Measurements from ENCODE around the gene ODC1.

Gene ODC1

GRCh38 chr2:10422251-10422650, 25.9 kb downstream of the ODC1 start:
- no peak overlapping the region for H3K27ac ChIP-seq
- no peak overlapping the region for H3K4me3 ChIP-seq (ENCODE audit: low read depth in 1 of 2, low read length in 1 of 2)
- no peak for TF ChIP-seq CTCF (IDR thresholded peaks at IDR 0.05)
- no peaks in the 10 kb centered on the region for H3K27me3 ChIP-seq
- no peaks in the 10 kb centered on the region for H3K4me1 ChIP-seq (ENCODE audit: control insufficient read depth in 1 of 2, insufficient read depth in 1 of 2, low read depth in 1 of 2, low read length in 1 of 2)
- peaks cover 77% of the 10 kb centered on the region for H3K36me3 ChIP-seq
- no peaks in the 10 kb centered on the region for H3K9me3 ChIP-seq

- no peak for TF ChIP-seq CTCF (IDR thresholded peaks at IDR 0.05)
- Histone ChIP-seq H3K36me3 (peaks cover 52% of the 10 kb centered on the region), H3K27me3 (no peaks in the 10 kb centered on the region), H3K9me3 (no peaks in the 10 kb centered on the region), H3K4me1 (ENCODE audit: control insufficient read depth in 1 of 2, insufficient read depth in 1 of 2, low read depth in 1 of 2, low read length in 1 of 2) (no peaks in the 10 kb centered on the region), H3K4me3 (ENCODE audit: low read depth in 1 of 2, low read length in 1 of 2) (no peak overlapping the region), H3K27ac (no peak overlapping the region)
These were observed 28.4 kb downstream of the ODC1 start for GRCh38 chr2:10419553-10420257.

- H3K9me3 ChIP-seq = no peaks in the 10 kb centered on the region
- no peak overlapping the region for H3K27ac ChIP-seq
- no peaks in the 10 kb centered on the region for H3K4me1 ChIP-seq (ENCODE audit: control insufficient read depth in 1 of 2, insufficient read depth in 1 of 2, low read depth in 1 of 2, low read length in 1 of 2)
- no peak for TF ChIP-seq CTCF (IDR thresholded peaks at IDR 0.05)
- peaks cover 35% of the 10 kb centered on the region for H3K36me3 ChIP-seq
- no peaks in the 10 kb centered on the region for H3K27me3 ChIP-seq
- no peak overlapping the region for H3K4me3 ChIP-seq (ENCODE audit: low read depth in 1 of 2, low read length in 1 of 2)
These were observed 30.4 kb downstream of the ODC1 start for GRCh38 chr2:10417551-10418335.

- no peak overlapping the region for H3K27ac ChIP-seq
- peaks cover 17 to 18% of the 10 kb centered on the region in 2 experiments for H3K4me1 ChIP-seq (ENCODE audit: control insufficient read depth in 1 of 2, insufficient read depth in 1 of 2, low read depth in 1 of 2, low read length in 1 of 2)
- H3K9me3 ChIP-seq = no peaks in the 10 kb centered on the region
- peaks cover 14% of the 10 kb centered on the region for H3K36me3 ChIP-seq
- TF ChIP-seq CTCF (IDR thresholded peaks at IDR 0.05) = no peak
- no peaks in the 10 kb centered on the region for H3K27me3 ChIP-seq
- no peak overlapping the region for H3K4me3 ChIP-seq (ENCODE audit: low read depth in 1 of 2, low read length in 1 of 2)
These were observed 32.5 kb downstream of the ODC1 start for GRCh38 chr2:10415640-10416039.

- Histone ChIP-seq H3K4me3 (ENCODE audit: low read depth in 1 of 2, low read length in 1 of 2) (no peak overlapping the region), H3K27me3 (no peaks in the 10 kb centered on the region), H3K4me1 (ENCODE audit: control insufficient read depth in 1 of 2, insufficient read depth in 1 of 2, low read depth in 1 of 2, low read length in 1 of 2) (peaks cover 23% of the 10 kb centered on the region in 2 experiments), H3K27ac (no peak overlapping the region), H3K9me3 (no peaks in the 10 kb centered on the region), H3K36me3 (peaks cover 8% of the 10 kb centered on the region)
- TF ChIP-seq CTCF (IDR thresholded peaks at IDR 0.05) = no peak
These were observed 33.1 kb downstream of the ODC1 start for GRCh38 chr2:10415048-10415447.
